ENCODE measurements around the gene DNAJB9. TPM values are rescaled to one million over a fixed set of nuclear protein-coding genes. Genes with fewer than 3 reads are reported as not detected.

Gene DNAJB9
- total and polyA plus RNA-seq, 2 of the 13 experiments (the other 11 are each of a cell fraction or from before 2014, with no cell fraction given) = 8.6 to 16.4 TPM

DNA sequence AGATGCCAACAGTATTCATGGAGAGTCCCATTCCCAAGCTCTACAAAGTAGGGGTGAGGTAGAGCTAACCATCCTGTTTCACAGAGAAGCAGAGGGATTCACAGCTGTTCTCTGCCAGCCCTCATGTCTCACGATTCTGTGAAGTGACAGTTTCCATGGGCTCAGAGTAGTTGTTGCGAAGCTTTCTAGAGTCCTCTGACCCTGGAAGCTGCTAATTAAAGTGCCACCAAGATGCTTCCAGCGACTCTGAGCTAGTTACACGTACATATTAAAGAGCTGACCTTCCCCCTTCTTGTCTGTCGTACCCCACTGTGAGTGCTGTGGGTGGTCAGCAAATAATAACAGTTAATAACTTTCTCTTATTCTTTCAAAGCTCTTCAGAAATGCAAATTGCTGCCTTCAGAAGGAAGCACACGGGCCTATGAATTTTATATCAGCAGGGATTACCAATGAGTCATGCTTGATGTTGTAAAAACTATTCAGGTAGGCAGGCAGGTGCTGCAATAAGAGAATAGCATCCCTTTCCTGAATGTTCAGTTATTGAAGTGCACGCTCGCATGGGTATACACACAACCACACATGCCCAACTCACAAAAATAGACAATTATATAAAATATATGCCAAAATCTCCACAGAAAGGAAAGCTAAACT is 34.1 kb downstream of the DNAJB9 start:
- Histone ChIP-seq H3K79me2 (ENCODE audit: insufficient read depth, low read length) (no peaks in the 10 kb centered on the region), H4K20me1 (ENCODE audit: insufficient read depth, low read length) (no peaks in the 10 kb centered on the region), H3K36me3 (replicated peaks in 1 of 2; ENCODE audit: control insufficient read depth in 1 of 2, insufficient read depth in 2 of 2, low read length in 2 of 2) (no peaks in the 10 kb centered on the region), H3K9ac (ENCODE audit: insufficient read depth, low read depth, low read length) (no peak overlapping the region), H3K4me1 (ENCODE audit: insufficient read depth, low read length) (peaks cover 6% of the 10 kb centered on the region), H3K27ac (ENCODE audit: extremely low read length, insufficient read depth, low read length) (no peak overlapping the region), H2AFZ (ENCODE audit: low read length) (no peak overlapping the region), H3K4me3 (replicated peaks in 1 of 3; ENCODE audit: insufficient read depth in 1 of 3, low read depth in 2 of 3, low read length in 3 of 3) (no peak overlapping the region), H3K27me3 (ENCODE audit: control insufficient read depth in 1 of 2, insufficient read depth in 2 of 2, low read length in 2 of 2) (peaks cover 3 to 14% of the 10 kb centered on the region in 2 experiments; a peak in 3 of 5 replicates), H3K4me2 (ENCODE audit: low read depth, low read length) (no peak overlapping the region), H3K9me3 (ENCODE audit: low read length) (no peaks in the 10 kb centered on the region)
- in situ Hi-C loops (cut with HindIII; ENCODE audit: extremely low pct_ligation_motif_present, low pct_unique_long_range_greater_than_20kb) (loop anchor here (25.0 kb wide), 1 partner anchor 1484 kb away; no protein-coding TSS in a partner anchor), intact Hi-C loops (cut with micrococcal nuclease; ENCODE audit: unreplicated experiment) (no loop called here)
- DNase-seq (ENCODE audit: low spot score) (no peak), ATAC-seq (no peak), FAIRE-seq (no peak)
- no TSS peak for BruUV-seq (replicated peaks)
- POLR2A ChIA-PET = interaction anchor here (0.8 kb wide), 1 partner anchor 10 kb away, joined by 3 read pairs; no protein-coding TSS in a partner anchor
- WGBS (ENCODE audit: low lambda C conversion rate) = 6% methylated on average over 7 of the region's 8 CpGs
- CTCF ChIA-PET (ENCODE audit: low intra/inter-chr PET ratio, low total read pairs) = no interaction called here
- TF ChIP-seq JUNB (CRISPR knock-in tag; IDR thresholded peaks at IDR 0.05; ENCODE audit: borderline replicate concordance) = no peak

- ChIA-PET POLR2A (interaction anchor here (0.8 kb wide), 1 partner anchor 9 kb away, joined by 3 read pairs; no protein-coding TSS in a partner anchor), CTCF (ENCODE audit: low intra/inter-chr PET ratio, low total read pairs) (no interaction called here)
- no peak overlapping the region for H3K9ac ChIP-seq (ENCODE audit: insufficient read depth, low read depth, low read length)
- no peak for ATAC-seq
- no peaks in the 10 kb centered on the region for H3K36me3 ChIP-seq (replicated peaks in 1 of 2; ENCODE audit: control insufficient read depth in 1 of 2, insufficient read depth in 2 of 2, low read length in 2 of 2)
- H2AFZ ChIP-seq (ENCODE audit: low read length) = no peak overlapping the region
- H3K79me2 ChIP-seq (ENCODE audit: insufficient read depth, low read length) = no peaks in the 10 kb centered on the region
- in situ Hi-C loops (cut with HindIII; ENCODE audit: extremely low pct_ligation_motif_present, low pct_unique_long_range_greater_than_20kb) (loop anchor here (25.0 kb wide), 1 partner anchor 1483 kb away; no protein-coding TSS in a partner anchor), intact Hi-C loops (cut with micrococcal nuclease; ENCODE audit: unreplicated experiment) (no loop called here)
- no peak for FAIRE-seq
- H3K27ac ChIP-seq (ENCODE audit: extremely low read length, insufficient read depth, low read length) = no peak overlapping the region
- H3K4me1 ChIP-seq (ENCODE audit: insufficient read depth, low read length) = peaks cover 6% of the 10 kb centered on the region
- DNase-seq (ENCODE audit: low spot score) = no peak
- H3K4me2 ChIP-seq (ENCODE audit: low read depth, low read length) = no peak overlapping the region
- BruUV-seq (replicated peaks) = no TSS peak
- H3K4me3 ChIP-seq (replicated peaks in 1 of 3; ENCODE audit: insufficient read depth in 1 of 3, low read depth in 2 of 3, low read length in 3 of 3) = no peak overlapping the region
- H3K9me3 ChIP-seq (ENCODE audit: low read length) = no peaks in the 10 kb centered on the region
- H3K27me3 ChIP-seq (ENCODE audit: control insufficient read depth in 1 of 2, insufficient read depth in 2 of 2, low read length in 2 of 2) = peaks cover 0 to 7% of the 10 kb centered on the region in 2 experiments; a peak in 1 of 5 replicates
- TF ChIP-seq ZSCAN30 (CRISPR knock-in tag; IDR thresholded peaks at IDR 0.05) (no peak), RELA (CRISPR knock-in tag; IDR thresholded peaks at IDR 0.05) (no peak)
- no peaks in the 10 kb centered on the region for H4K20me1 ChIP-seq (ENCODE audit: insufficient read depth, low read length)
- WGBS (ENCODE audit: low lambda C conversion rate) = 30% methylated on average over 10 of the region's 11 CpGs
Observed at GRCh38 chr7:108604307-108605077, 34.8 kb downstream of the DNAJB9 start.
